Stimulated activated CD8-positive, alpha-beta memory T cell treated with anti-CD3 and anti-CD28 coated beads, Interleukin-7, amount 100 ng/mL, for 1 hour (primary cell): ENCODE results near the gene KCNE1.

Experiments used
- DNase-seq, 2 donors: peaks; one replicate each; pipeline ENCODE4 v3.0.0-alpha.2; 2020; ENCODE audit warnings: low read depth in 2 of 2

Gene KCNE1

DNA sequence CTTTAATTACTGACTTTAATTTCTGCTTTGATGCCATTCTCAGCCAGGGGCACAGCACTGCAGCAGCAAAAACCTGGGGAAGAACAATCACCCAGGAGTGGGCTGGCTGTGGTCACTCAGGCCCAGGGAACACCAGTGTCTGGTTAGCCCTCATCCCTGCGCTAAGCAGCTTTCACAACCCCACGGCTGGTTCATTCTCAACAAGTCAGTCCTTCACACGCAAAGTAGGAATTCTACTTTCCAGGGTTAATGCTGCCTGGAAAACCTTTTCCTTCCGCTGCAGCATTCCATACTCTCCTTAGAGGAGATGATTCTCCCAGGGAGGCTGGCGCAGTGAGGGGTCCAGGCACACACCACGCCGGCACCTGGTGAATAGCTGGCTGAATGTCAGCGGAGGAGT lies 24.3 kb upstream of the KCNE1 start:
- no peak for DNase-seq

DNA sequence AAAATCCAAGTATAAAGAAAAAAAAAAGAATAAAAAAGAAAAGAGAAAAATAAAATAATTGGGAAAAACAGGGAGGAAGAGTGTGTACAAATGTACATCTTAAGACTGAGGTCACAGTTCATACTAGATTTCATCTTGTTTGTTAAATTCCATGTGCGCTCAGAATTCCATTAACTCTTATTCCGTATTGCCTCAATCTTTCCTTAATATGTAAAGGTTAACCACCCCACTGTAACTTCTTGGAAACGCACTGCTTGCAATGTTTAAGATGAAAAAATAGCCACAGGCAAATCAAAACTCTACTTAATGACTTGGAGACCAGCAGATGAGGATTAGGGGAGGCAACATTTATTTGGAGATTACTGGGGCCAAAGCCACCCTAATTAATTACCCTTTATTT lies 23.9 kb upstream of the KCNE1 start:
- DNase-seq, result no peak

DNA sequence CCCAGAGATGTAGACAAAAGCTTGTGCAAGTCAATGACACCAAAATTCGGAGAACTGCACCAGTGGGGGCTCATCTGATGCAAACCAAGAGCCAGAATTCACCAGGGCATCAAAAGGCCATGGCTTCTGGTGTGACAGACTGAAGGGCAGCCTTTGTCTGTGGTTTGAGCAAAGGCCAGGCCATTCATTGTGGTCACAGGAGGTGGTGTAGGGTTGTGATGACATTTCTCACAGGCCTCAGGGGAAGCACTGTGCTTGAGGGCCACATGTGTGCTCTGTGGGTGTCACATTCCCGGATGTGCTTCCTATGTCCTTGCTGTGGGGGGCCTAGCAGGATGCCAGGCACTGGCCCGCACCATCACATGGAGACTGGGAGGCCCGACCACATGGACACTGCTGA lies 22.5 kb upstream of the KCNE1 start:
- DNase-seq, result no peak

DNA sequence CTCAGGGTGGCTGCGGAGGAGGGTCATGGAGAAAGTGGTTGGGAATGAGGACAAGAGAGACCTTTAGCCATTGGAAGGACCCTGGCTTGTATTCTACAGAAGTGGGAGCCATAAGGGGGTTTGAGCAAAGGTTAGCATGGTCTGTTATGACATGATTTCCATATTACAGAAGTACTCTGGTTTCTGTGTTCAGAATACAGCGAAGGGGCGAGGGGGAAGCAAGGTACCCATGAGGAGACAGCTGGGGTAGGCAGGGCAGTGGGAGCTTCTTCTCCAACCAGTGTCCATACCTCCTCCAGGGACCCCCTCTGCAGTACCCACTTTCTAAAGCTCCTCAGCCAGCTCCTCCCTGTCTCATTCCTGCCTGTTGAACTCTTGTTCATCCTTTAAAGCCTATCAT lies 21.9 kb upstream of the KCNE1 start:
- DNase-seq, result no peak

DNA sequence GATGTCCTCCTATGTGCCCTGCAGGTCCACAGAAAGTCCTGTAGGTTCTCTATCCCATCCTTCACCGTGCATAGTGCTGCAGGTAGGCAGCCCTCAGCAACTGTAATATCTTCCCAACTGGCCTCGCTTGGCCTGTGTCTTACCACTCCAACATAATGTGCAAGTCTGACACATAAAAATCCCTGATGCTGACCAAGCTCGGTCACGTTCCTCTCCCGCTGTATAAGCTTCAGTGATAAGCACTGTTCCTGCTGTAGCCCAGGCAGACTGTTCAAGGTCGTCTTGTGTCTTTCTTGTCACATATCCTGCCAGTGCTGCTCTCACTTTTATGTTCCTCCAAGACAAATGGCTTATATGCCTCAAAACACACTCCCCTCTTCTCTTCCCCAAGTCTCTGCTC lies 19.4 kb upstream of the KCNE1 start:
- no peak for DNase-seq

DNA sequence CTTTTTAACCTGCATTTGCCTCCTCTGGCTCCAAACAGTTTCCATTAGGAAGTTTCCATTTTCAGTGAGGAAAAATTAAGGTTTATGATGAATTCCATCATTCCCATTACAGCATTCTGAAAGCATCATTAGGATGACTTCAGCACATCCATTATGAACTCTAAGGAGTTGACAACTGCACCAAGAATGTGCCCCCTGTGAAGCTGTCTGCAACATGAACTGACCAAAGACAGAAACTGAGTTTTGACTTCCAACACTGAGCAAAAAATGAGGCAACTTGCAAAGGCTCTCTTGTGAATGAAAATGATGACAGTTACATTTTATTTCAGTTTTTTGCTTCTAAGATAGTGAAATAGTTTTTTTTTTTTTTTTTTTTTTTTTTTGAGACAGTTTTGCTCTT lies 18.3 kb upstream of the KCNE1 start:
- DNase-seq, result no peak

DNA sequence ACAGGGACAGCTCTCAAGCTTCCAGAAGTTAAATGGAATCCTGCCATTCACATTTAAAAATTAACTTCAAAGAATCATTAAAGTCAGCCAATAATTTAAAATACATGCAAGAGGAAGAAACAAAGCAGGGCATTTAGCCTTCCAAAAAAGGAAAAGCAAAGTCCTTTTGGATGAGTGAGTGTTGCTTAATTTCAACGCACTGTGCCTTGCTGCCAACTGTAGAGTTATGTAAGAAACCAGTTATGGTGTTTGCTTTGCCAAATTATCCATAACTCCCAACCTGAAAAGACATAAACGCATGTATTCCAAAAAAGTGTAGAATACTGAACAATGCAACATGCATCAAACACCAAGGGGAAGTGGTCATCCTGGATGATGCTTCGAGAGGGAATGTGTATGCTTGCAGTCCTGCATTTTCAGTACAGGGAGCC lies 16.1 kb upstream of the KCNE1 start:
- DNase-seq, result no peak

DNA sequence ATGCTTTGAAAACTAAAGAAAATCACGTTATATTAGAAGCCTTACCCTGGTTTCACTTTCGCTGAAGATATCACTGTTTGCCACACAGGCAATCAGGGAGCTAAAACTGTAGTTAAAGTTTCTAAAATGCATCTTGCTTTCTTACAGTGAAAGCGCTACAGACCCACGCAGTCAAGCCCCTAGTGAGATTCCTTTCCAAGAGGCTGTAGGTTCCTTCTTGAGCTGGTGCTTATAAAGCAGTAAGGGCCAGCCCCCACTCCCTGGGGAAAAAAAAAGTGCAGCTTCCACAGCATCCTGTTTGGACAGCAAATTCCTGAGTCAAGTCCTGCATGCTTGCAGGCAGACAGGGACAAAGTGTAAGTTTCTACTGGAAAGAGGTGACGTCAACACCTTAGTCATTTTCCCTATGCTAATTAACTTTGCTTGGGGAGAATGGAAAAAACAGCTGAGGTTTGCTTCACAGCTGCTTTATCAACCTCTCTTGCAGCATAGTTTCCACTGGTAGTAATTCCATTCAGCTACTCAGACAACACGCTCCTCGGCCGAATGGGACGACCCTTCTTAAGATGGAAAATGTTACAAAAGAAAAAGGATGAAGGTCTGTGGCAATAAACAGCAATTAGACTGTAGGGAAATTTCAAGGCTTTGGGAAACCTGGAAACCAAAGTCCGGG lies 14.7 kb upstream of the KCNE1 start:
- no peak for DNase-seq

DNA sequence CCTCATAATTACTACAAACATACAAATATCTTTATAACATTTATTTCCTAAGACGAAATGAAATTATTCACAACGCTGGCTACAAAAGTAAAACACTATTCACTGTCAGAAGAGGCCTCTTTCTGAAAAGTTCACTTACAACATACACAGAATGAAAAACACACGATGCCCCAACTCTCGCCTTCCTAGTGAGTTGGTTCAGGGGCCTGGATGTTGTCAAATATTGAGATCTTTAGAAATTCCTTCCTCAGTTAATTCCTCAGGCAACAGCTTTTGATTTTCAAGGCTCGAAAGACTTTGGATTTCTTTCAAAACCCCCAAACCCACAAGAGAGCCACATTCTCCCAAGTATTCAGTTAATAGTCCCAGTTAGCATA lies 14.2 kb upstream of the KCNE1 start:
- DNase-seq, result no peak

DNA sequence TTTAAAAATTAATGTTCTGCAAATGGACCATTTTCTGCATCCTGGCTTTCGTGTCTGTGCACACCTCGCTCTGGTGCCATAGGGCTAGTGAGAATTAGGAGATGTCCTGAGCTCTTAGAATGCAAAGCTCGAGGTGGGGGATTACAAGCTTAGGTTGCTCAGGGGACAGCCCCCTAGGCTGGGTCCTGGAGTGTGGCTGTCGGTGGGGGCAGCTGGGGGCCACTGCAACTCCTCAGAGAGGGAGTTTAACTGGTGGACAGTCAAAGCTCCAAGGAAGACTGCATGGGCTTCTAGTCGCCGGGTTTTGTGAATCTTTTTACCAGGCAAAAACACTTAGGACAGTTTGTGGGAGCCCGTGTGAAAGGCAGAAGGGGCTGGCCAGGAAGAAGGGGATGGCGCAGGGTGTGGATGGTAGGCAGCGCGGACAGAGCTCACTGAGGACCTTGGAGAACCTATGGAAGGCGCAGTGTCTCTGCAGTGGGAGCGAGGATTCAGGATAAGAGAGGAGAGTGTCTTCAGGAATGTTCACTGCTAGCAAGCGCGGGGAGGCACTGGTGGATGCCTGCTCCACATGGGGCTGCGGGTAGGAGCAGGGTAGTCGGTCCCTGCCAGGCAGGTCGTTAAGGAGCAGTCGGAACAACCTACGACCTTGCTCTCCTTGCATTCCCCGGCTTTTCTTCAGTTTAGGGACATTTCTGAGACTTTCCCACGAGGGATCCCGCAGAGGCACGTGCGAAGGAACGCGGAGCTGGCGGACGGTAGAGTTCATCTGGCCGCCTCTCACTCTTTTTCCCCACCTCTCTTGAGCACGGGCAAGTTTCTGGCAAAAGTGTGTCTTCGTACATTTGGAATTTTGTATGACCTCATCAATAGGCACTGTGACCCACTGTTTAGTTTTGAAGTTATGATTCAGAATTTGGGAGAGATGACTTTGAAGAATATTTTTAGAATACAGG lies 12.9 kb upstream of the KCNE1 start:
- DNase-seq, result no peak

DNA sequence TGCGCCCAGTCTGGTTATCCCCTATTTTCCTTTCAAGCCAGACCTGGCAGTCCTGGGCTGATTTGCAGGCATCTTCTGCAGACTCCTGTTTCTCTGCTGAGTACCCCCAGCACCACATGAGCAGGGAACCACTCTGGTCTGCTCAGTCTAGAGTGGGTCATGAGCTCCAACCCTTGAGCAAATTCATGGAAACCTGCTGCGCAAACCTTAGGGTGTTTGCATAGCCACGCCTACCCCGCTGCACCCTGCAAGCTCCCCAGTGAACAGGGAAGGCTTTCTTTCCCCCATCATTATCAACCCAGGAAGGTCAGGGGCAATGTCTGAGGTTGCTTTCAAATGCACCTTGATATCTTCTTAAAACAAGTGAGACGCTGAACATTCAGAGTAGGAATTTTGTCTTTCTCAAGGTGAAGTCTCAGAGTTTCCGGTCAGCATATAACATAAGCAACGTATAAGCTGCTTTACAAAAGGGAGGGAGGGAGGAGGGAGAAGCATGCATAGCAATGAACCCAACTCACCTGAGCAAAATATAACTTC lies 11.1 kb upstream of the KCNE1 start:
- no peak for DNase-seq

DNA sequence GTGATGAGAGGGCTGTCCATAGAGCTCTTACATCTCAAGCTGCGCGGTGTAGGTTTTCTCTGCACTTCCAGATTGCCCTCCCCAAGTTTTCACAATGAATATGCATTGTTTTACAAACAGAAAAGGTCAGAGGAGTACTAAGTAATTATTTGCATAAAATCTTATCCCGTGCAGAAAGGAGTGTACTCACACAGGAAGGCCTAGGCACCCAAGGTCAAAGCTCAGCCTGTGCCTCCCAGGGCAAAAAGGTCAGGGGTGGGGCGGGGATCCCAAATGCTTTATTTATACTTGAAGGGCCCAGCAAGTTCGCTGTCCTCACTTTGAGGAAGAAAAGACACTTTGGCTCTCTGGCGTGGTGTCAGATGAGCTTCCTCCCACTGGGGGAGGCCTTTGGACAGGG lies 10.3 kb upstream of the KCNE1 start:
- DNase-seq, result no peak

DNA sequence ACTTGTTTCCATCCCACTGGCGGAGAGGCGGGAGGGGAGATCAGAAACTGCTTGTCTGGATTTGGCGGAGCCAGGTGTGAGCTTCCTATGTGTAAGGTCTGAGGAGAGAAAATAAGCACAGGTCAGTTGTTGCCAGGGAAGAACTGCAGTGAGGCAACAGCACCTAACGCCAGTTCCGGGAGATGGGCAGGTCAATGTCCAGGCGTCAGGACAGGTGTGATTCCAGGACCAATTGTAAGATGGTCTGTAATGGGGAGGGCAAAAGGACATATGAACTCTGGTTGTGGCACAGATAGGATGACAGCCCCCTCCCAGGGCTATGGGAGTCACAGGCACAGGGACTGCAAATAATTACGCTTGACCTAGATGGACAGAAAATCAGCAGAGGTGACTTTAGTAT lies 9.6 kb upstream of the KCNE1 start:
- no peak for DNase-seq

DNA sequence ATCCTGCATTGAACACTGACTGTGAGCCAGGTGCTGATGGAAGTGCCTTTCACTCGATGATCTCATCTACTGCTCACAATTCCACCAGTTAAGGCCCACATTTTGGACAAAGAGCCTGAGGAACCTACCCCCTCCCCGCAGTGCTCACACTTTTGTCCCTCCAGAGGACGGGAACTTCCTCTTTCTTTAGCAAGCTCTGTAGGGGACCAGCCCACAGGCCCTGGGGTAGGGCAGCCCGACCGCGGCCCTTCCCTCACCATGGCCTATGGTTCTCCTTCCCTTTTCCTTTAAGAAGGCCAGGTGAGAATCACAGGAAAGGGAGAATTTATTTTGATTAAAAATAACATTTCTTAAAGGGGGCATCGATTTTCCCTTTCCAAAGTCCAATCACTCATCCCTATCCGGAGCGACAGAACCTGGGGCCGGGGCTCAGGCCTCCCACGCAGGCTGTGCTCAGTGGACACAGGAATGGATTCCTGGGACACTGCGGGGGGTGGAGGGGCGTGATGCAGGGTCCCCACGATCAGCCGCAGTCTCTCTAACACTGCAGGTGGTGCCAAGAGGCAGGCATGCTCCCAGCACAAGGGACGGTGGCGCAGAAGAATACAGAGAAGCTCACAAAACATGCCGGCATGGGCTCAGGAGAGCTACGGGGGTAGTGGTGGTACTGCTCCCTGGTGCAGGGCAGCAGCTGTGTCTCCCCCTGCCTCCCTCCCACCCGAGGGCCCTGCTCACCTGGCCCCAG lies 8.9 kb upstream of the KCNE1 start:
- no peak for DNase-seq

DNA sequence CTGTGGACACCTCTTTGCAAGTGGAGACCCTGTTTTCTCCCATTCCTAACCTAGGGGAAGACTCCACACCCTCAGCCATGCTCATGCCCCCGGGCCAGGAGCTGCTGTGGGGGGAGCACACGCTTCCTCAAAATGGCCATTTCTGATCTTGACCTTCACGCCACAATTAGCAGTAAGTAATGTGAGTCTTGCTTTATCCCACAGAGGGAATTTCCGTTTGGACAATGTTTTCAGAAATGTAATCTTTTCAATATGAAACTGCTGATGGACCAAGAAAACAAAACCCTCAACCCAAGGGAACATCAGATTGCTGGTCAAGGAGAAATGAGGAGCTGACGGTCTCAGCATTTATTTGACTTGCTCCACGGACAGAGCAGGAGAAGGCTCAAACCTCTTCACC lies 8.3 kb upstream of the KCNE1 start:
- no peak for DNase-seq

DNA sequence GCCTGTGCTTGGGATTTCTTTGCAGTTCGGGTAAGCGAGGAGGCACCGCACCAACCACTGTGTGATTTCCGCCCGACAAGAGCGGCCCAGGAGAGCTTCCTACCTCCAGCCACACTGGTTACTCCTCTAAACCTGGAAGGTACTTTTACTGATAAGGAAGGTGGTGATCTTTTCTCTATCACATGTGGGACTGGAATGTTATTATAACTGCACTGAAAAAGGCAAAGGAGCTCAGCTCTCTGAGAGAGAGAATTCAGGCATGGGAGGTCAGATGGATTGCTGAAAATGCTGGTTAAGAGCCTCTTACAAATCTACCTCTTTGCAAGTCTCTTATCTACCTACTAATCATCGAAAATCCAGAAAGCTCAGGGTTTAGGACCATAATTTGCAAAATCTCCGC lies 7.7 kb upstream of the KCNE1 start:
- no peak for DNase-seq

DNA sequence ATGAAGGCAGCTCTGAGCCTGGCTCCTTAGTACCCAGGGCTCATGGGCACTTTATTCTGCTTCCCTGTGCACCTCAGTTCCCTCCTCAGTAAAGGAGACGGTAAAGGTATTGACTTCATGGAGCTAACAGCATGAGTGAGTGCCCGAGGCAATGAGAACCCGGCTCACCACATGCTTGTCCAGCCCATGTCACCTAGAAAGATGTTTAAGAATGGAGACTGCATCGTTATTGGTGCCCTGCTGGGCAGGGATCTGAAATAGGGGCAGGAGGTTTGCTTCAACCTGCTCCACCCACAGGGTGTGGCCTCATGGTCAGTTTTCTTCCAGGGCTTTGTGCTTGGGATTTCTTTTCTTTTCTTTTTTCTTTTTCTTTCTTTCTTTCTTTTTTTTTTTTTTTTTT lies 7.0 kb upstream of the KCNE1 start:
- no peak for DNase-seq

DNA sequence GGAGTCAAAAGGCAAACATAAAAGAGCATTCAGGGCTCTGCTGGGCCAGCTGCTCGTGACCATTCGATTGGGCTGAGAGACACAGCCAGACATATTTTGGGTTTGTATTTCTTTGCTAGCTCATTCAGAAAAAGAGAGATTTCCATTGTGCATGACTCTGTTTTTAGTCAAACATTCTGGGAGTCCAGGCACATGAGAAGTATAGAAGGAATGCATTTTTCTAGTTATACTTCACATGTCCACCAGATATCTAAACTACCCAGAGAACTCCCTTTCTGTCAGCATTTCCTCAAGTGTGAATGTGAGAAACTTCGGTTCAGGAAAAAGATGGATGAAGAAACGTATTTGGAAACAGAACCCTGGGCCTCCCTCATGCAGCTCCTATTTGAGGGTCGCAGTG lies 6.3 kb upstream of the KCNE1 start:
- DNase-seq, result no peak

DNA sequence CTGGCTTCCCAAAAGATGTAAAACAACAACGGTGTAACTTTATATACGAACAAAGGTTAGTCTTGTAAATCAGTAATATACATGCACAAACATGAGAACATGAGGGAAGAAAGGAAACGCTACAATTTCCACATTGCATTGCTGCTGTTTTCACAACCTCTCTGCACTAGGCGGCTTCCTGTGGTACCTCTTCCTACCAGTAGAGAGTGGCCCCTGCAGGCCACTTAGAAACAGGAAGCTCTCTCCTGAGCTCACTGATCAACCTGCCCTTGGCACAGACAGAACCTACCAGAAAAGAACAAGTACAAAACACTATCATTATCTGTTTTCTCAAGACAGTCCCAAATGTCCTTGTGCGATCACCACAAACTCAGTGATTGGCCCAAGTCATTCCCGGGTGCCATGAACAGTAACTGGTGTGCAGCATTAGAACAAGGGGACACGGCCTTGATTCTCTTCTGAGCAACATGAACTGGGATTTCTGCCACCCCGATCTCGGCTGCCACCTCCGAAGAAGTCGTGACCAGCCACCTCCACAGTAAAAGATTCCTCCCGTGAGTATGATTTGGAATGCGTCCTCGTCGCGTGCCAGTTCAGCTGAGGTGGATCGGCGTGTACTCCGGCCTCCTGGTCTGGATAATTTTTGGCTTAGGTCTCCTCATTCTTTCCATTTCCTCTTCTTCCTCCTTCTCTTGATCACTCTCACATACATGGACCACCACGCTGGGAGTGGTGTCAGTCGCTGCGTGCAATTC lies 5.7 kb upstream of the KCNE1 start:
- DNase-seq, result no peak

DNA sequence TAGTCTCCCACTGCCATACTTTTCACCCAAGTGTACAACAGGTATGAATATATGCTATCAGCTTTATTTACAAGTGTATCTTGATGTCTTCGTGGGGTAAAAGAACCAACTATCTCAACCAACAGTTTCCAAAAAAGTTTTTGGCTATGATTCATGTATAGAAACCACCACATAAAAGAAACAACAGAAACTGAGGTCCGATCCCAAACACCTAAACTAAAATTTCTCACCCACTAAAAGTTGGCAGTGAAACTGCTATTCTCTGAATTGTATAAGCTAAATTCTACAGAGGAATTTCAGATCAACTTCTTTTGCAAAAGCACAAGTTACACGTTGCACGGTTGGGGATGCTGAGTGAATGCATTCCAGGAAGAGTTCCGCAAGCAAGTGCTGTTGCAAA lies 5.0 kb upstream of the KCNE1 start:
- no peak for DNase-seq

DNA sequence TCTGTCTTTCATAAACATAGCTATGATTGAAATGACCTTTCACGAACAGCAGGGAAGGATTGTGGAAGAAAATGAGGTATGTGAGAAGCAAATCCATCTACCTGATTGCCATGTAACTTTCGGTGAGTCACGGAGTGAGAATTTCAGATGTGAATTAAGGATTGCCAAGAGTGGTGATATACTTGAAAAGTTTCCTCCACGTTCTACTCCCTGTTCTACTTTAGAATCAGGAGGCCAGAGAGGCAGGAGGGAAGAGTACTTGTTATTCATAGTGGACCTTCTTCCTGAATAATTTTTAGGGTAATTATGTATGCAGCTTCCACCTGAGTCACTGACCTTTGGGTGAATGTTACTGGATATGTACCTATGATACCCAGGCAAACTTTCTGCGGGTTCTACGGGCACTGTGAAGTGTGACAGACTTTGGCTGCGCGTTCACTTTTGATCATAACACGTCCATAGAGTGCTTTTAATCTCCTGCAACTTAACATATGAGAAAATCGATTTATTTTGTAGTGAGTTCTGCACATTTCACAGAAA lies 2.6 kb upstream of the KCNE1 start:
- DNase-seq, result no peak
